HG03175 (cell line): ENCODE measurements around the gene UCN2.
"Not testable (repeated sequence)": the region's sequence is repeated elsewhere in the genome, so short reads cannot be mapped to it uniquely, and the experiment has no call there.

Source experiments
- ATAC-seq: cut with Tn5 transposase; IDR thresholded peaks from one replicate; pipeline ENCODE4 v1.9.1; 2021; ENCODE audit warnings: mild to moderate bottlenecking, moderate library complexity; ENCODE audit not compliant: unreplicated experiment

UCN2 gene

DNA sequence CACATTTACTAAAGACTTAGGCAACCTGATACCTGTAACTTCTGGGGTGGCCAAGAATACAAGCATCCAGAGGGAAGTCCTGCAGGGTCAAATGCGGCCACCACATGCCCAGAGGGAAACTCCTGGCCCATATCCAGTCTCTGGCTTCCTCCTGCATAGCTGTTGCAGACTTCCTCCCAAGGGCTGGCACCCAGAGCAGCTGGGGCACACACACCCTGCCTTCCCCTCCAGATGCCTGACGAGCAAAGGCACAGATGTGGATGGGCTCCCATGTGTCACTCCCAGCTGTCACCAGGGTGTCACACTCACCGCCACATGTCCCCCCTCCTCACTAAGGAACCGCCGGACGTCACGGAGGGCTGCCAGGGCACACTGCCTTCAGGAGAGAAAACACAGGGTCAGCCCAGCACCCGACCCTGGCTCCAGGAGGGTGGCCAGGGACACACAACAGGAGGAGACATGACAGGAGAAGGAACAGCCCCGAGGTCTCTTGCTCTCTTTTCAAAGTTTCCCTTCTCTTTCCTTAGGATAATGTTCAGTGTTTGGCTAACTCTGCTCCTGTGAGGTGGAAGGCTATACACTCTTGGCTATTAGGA lies 20.2 kb downstream of the UCN2 start:
- ATAC-seq: no peak

DNA sequence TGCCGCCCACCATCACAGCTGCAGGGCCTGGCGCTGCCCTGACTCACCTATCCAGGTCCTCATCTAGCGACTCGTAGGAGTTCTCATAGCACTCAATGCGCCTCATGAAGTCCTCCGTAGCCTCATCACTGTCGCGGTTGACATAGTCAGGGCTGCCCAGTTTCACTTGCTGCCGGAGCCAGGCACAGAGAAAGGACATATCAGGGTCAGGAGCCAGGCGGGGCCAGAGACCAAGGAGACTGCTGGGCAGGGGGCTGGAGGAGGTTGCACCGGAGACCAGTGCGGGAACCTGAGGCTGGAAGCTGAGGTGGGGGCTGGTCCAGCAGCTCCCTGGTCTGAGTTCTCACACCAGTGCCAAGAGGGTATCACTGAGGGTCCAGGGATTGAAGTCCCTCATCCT lies 25.1 kb downstream of the UCN2 start:
- no peak for ATAC-seq

DNA sequence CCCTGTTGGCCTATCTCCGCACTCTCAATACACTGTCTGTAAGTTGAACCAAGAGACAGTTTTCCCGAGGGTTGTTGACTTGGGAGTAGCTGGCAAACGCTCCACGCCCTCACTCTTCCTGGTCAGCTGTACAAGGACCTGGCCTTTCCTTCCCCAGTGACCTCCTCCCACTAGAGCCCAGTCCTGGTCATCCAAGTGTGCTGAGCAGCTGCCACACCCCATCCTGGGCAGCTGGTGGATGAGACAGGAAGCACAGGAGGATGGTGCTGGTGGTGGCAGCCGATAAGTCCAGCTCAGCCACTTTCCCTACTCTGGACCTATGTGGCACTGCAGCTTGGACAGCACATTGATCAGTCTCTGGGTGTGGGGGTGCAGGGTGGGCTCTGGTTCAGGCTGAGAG lies 26.8 kb downstream of the UCN2 start:
- ATAC-seq: no peak

DNA sequence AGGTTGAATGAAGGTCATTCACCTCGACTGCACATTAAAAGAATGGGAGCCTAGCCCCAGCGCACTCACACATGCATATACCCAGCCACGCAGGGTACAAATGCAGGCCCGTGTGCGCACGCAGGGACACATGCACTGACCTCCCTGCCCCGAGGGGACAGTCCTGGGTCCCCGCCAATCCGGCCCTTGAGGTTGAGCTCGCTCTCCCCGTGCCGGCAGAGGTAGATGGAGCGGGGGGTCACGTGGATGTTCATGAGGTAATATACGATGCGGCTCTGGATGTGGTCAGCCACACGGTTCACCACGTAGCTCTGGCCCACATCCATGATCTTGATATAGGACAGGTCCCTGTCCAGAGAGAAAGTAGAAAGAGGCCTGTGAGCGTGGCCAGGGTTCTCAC lies 27.5 kb downstream of the UCN2 start:
- no peak for ATAC-seq

DNA sequence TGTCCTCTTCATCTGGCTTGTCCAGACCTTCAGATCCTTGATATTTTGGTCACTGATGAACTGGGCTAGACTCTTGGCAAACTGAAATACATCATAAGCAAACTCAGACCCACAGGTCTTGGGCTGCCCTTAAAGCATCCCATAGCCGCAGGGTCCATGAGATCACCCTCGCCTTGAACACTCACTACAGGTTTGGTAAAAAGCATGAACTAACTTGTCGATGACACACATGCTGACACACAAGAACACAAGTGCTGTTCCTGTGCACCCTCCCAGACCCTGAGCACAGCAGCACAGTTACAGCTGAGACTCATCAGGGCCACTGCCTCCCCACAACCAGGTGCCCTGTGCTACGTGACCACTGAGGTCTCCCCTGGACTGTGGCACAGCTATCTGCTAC lies 28.0 kb downstream of the UCN2 start:
- no peak for ATAC-seq

DNA sequence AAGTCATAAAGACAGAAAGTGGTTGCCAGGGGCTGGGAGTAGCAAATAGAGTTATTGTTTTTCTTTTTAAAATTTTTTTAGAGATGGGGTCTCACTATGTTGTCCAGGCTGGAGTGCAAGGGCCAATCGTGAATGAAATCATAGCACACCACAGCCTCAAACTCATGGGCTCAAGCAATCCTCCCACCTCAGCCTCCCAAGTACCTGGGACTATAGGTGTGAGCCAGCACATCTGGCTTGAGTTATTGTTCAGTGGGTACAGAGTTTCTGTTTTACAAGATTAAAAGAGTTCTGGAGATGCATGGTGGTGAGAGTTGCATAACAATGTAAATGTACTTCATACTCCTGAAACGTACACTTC lies 30.6 kb downstream of the UCN2 start:
- ATAC-seq: no peak

DNA sequence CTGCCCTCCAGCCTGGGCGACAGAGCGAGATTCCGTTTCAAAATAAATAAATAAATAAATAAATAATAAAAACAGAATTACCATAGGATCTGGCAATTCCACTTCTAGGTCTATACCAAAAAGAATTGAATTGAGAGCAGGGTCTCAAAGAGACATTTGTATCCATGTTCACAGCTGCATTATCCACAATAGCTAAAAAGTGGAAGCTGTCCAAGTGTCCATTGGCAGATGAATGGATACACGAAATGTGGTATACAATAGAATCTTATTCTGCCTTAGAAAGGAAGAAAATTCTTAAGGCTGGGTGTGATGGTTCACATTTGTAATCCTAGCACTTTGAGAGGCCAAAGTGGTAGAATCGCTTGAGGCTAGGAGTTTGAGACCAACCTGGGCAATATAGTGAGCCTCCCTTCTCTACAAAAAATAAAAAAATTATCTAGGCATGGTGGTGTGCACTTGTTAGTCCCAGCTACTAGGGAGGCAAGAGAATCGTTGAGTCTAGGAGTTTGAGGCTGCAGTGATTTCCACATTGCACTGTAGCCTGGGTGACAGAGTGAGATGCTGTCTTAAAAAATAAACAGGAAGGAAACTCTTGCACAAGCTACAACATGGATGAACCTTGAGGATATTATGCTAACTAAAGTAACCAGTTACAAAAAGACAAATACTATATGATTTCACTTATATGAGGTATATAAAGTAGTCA lies 31.2 kb downstream of the UCN2 start:
- ATAC-seq: no peak

DNA sequence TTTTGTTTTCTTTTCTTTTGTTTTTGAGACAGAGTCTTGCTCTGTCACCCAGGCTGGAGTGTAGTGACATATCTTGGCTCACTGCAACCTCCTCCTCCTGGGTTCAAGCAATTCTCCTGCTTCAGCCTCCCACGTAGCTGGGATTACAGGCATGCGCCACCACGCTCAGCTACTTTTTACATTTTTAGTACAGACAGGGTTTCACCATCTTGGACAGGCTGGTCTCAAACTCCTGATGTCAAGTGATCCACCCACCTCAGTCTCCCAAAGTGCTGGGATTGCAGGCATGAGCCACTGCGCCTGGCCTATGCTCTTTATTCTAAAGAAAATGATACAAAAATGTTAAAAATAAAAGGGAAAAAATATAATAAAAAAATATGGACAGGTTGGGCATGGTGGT lies 32.9 kb downstream of the UCN2 start:
- not testable (repeated sequence) for ATAC-seq

DNA sequence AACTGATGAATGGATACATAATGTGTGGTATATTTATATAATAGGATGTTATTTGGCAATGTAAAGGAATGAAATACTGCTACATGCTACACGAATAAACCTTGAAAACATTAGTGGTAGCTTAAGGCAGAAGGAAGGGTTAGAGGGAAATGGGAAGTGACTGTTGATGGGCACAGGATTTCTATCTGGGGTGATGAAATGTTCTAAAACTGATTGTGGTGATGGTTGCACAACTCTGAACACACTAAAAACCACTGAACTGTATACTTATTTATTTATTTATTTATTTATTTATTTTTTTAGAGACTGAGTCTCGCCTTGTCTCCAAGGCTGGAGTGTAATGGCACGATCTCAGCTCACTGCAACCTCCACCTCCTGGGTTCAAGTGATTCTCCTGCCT lies 34.8 kb downstream of the UCN2 start:
- ATAC-seq: no peak

DNA sequence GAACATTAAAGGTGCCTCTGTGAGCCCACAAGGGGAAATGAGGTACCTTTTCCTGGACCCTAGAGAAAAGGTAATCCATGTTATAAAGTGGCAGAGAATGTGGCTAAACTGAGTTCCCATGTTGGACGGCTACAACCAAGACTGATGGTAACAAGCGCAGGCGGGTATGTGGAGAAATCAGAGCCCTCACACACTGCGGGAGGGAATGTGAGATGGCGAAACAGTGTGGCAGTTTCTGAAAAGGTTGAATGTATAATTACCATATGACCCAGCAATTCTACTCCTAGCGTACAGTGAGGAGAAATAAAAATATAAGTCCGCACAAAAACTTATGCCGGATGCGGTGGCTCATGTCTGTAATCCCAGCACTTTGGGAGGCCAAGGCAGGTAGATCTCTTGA lies 35.5 kb downstream of the UCN2 start:
- no peak for ATAC-seq

DNA sequence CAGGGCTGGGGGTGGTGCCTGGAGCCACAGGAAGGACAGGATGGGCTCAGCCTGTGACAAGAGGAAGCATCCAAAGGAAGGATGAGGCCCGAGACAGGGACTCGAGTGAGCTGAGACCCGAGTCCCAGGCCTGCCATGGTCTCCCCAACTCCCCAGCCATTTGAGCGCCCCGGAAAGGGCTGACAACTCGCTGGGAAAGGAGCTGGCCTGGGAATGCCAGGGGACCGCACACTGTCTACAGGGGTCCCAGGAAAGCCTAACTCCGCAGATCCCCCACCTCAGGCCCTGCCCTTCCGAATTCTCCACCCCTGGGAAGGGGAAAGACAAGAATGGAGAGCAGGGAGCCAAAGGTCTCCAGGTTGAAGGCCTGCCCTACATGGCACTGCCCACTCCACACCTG lies 38.6 kb downstream of the UCN2 start:
- ATAC-seq: no peak

DNA sequence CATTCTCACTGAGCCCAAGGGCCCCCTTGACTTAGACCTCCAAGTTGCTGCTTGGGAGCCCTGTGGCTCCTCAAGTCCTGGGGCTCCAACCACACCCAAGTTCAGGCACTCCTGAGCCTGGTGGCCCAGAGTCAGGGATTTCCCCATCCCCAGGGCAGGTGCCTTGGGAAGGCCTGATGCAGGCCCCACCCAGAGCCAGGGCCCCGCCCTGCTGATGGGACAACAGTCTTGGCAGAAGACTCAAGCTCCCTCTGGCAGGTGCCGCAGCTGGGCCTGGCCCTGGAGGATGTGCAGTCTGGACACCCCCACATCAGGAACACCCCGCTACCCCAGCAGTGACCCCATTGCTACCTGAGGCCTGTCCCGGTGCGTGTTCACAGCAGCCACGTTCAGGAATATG lies 41.9 kb downstream of the UCN2 start:
- ATAC-seq: no peak

DNA sequence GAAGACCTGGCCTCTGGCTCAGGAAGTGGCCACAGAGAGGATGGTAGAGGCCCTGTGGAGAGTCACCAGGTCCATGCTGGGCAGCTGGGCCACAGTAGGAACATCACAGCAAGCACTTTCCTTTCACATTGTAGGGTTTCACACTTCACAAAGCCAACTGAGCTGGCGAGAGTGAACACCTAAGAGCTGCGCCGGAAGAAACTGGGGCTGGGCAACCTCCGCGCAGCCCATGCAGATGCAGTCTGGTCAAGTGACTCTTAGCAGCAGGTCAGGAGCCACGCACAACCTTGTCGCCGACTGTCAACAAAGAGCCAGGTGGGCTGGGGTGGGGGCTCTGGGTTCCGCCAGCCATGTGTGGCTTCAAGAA lies 44.3 kb downstream of the UCN2 start:
- ATAC-seq: no peak

DNA sequence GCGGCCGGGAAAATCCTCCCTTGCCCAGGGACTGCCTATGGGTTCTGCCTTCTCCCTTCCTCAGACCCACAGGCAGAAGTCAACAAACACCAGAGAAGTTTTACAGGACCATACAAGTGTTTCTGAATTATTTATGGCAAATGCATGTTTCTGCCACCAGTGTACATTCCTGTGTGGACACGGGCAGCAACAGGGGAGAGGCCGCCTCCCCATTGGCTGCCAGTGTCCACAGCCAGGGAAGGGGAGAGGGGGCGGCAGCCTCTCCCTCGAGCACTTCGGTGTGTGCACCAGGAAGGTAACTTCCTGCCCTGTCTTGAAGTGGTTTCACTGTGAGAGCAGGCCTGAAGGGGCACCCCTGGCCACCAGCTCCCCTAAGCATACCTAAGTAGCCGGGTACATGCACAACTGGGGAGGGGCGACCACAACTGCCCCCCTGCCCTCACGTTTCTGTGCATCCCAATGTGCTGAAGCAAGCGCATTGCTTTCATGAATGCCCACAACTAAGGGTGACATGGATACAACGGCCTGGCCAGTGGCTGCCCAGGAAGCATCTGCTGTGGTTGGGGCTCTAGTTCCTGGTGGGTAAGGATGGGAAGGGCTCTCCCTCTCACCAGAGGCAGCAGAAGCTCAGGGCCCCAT lies 44.8 kb downstream of the UCN2 start:
- ATAC-seq: no peak

DNA sequence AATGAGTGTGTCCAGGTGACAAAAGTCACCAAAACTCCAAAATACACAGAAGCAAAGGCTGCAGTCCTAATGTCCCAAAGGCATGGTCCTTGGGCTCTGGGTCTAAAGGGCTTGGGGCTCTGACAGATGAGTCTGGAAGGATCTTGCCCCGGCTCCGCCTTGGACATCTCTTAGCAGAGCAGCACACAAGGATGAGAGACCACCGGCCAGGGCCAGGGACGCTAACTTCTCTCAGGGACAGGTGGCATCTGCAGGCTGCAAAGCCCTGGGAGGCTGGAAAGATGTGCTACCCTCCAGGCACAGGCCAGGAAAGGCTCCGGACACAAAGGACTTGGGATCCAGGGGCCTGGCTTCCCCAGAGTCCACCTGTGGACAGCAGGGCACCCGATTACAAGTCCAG lies 45.5 kb downstream of the UCN2 start:
- ATAC-seq: no peak

DNA sequence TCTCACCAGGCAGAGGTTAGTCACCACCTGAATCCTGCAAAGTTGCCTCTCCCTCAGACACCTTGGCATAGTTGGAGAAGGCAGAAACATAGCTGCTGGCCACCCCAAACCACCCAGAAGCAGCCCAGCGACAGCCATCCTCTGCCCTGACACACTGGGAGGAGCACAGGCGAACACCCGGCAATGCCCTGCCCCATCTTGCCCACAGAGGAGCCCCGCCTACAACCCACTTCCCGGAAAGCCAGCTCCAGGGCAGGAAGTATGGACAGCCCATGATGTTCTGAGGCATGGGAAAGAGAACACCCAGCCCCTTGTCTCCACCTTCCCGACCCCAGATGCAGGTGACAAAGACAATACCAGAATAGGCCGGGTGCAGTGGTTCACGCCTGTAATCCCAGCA lies 47.0 kb downstream of the UCN2 start:
- ATAC-seq: no peak

DNA sequence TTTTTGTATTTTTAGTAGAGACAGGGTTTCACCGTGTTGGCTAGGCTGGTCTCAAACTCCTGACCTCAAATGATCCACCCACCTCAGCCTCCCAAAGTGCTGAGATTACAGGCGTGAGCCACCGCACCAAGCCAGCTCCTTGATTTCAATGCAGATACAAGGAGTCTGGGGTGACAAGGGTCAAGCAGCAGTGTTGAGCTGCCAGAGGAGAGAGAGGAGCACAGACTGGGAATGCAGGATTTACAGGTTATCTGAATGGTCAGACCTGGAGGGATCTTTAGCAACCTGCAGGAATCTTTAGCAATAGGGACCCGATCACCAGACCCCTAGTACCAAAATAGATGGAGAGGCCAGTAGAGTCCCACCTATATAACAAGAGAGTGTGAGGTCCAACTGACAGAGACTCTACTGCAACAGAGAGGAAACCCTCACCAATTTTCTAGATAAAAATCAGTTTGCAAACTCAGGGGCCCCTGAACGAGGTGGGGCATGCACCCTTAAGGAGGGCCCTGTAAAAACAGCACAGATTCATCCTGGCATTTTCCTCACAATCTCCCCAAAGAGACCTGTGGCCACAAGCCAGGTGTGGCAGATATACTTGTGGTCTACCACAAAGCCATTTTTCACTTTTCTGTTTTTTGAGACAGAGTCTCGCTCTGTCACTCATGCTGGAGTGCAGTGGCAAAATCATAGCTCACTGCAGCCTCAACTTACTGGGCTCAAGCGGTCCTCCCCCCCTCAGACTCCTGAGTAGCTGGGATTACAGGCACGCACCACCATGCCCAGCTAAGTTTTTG lies 49.0 kb downstream of the UCN2 start:
- no peak for ATAC-seq
